ENCODE measurements around the gene CD33. TPM values are rescaled to one million over a fixed set of nuclear protein-coding genes. Genes with fewer than 3 reads are reported as not detected.

Gene CD33
- total RNA-seq, 5 donors from 2014 or later (not counting 1 experiment from before 2014, with no cell fraction given): 0.23 to 0.60 (median 0.42) TPM; not detected in 1

DNA sequence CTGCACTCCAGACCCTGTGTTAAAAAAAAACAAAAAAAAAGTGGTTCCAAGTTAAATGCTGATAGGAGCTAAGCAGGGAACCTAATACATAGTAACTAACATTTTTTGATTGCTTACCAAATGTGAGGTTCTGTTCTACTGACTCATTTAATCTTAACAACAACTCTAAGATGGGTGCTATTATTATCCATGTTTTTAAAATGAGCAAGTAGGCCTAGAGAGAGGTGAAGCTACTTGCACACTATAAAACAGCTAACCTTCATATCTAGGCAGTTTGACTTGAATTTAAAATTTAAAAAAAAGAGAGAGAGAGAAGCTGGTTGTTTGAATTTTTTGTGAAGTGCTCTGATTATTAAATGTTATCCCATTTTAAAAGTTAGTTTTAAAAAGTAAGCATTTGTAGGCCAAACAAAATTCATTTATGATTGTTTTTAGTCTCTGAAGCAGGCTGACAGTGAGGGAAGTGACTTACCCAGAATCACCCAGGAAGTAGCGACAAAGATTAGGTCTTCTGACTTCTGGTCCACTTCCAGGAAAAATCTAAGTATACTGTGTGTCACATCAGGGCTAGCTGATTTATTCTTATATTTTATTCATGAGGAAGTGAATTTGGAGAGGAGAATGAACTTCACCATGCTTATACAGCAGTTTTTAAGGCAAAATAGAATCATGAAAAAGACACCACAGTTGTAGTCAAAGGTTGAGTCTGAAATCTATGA lies 28.4 kb downstream of the CD33 start:
- H3K36me3 Mint-ChIP-seq: no peaks in the 10 kb centered on the region
- H3K9me3 Mint-ChIP-seq: no peaks in the 10 kb centered on the region
- Histone ChIP-seq H3K4me3 (ENCODE audit: control insufficient read depth in 1 of 2, extremely low read depth in 1 of 2, low read length in 1 of 2) (no peak overlapping the region), H3K27ac (ENCODE audit: low read length) (no peak overlapping the region), H3K27me3 (replicated peaks in 1 of 2; ENCODE audit: control insufficient read depth in 2 of 2, extremely low read depth in 1 of 2, insufficient read depth in 2 of 2, low read length in 1 of 2) (peaks cover 0 to 9% of the 10 kb centered on the region in 2 experiments), H3K36me3 (ENCODE audit: control insufficient read depth in 2 of 2, extremely low read depth in 1 of 2, insufficient read depth in 1 of 2, low read length in 1 of 2) (no peaks in the 10 kb centered on the region), H3K9me3 (no peaks in the 10 kb centered on the region), H3K4me1 (ENCODE audit: control insufficient read depth in 1 of 2, extremely low read depth in 1 of 2, insufficient read depth in 2 of 2, low read length in 2 of 2) (no peaks in the 10 kb centered on the region)
- POLR2A ChIA-PET: no interaction called here
- no CpG with 5 or more reads among the region's 1 CpG for WGBS (ENCODE audit: insufficient coverage)
- H3K4me1 Mint-ChIP-seq: peaks cover 2 to 9% (median 8%) of the 10 kb centered on the region in 3 donors
- CTCF ChIA-PET: no interaction called here
- no peak overlapping the region for H3K4me3 Mint-ChIP-seq
- peak overlapping the region in 1 of 2 donors; percentile 63 for H3K27ac Mint-ChIP-seq
- DNase-seq: no peak
- ATAC-seq (replicated peaks in 1 of 4): peak in 2 of 4 experiments; percentile 42 to 45
- H3K27me3 Mint-ChIP-seq: peaks cover 7 to 10% of the 10 kb centered on the region in 2 donors

DNA sequence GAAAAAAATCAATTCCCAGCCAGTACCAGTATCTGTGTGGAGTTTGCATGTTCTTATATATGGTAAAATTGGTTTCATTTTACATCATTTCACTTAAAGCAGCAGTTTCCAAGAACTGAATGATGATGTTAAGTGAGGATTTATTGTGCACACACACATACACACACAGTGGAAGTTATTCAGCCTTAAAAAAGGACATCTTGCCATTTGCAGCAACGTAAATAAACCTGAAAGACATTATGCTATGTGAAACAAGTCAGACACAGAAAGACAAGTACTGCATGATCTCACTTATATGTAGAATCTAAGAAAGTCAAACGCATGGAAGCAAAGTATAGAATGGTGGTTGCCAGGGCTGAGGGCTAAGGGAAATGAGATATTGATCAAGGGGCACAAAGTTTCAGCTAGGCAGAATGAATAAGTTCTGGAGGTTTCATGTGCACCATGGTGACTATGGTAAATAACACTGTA lies 31.3 kb downstream of the CD33 start:
- ATAC-seq (replicated peaks in 1 of 4) (peak in 1 of 4 experiments; percentile 43), DNase-seq (no peak)
- H3K4me3 Mint-ChIP-seq: no peak overlapping the region
- Histone ChIP-seq H3K9me3 (no peaks in the 10 kb centered on the region), H3K36me3 (ENCODE audit: control insufficient read depth in 2 of 2, extremely low read depth in 1 of 2, insufficient read depth in 1 of 2, low read length in 1 of 2) (no peaks in the 10 kb centered on the region), H3K27ac (ENCODE audit: low read length) (no peak overlapping the region), H3K4me1 (ENCODE audit: control insufficient read depth in 1 of 2, extremely low read depth in 1 of 2, insufficient read depth in 2 of 2, low read length in 2 of 2) (no peaks in the 10 kb centered on the region), H3K4me3 (ENCODE audit: control insufficient read depth in 1 of 2, extremely low read depth in 1 of 2, low read length in 1 of 2) (no peak overlapping the region), H3K27me3 (replicated peaks in 1 of 2; ENCODE audit: control insufficient read depth in 2 of 2, extremely low read depth in 1 of 2, insufficient read depth in 2 of 2, low read length in 1 of 2) (peaks cover 0 to 2% of the 10 kb centered on the region in 2 experiments)
- POLR2A ChIA-PET: no interaction called here
- H3K27ac Mint-ChIP-seq: no peak overlapping the region
- H3K4me1 Mint-ChIP-seq: peaks cover 2 to 13% (median 11%) of the 10 kb centered on the region in 3 donors
- 17% methylated on average over 1 of the region's 2 CpGs for WGBS (ENCODE audit: insufficient coverage)
- peaks cover 8 to 20% of the 10 kb centered on the region in 2 donors for H3K27me3 Mint-ChIP-seq
- no peaks in the 10 kb centered on the region for H3K9me3 Mint-ChIP-seq
- no peaks in the 10 kb centered on the region for H3K36me3 Mint-ChIP-seq
- CTCF ChIA-PET: no interaction called here

DNA sequence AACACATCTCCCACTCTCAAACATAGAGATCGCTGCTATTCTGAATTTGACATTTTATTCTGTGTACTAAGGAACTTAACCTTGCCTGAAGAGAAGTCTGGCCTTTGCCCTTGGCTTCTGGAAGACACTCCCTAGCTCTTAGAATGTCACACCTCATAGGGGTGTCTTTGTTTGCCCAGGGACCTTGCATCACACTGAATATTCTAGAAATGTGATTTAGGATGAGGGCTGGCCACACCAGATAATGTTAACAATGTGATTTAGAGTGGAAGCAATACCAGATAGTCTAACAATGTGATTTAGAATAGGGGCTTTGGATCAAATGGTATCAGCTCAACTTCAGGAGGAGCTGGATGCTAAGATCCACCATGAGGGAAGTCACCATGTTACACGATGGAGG lies 32.6 kb downstream of the CD33 start:
- ATAC-seq (replicated peaks in 1 of 4): no peak
- DNase-seq: no peak
- no peaks in the 10 kb centered on the region for H3K9me3 Mint-ChIP-seq
- ChIA-PET POLR2A (no interaction called here), CTCF (no interaction called here)
- Histone ChIP-seq H3K27ac (ENCODE audit: low read length) (no peak overlapping the region), H3K4me3 (ENCODE audit: control insufficient read depth in 1 of 2, extremely low read depth in 1 of 2, low read length in 1 of 2) (no peak overlapping the region), H3K4me1 (ENCODE audit: control insufficient read depth in 1 of 2, extremely low read depth in 1 of 2, insufficient read depth in 2 of 2, low read length in 2 of 2) (no peaks in the 10 kb centered on the region), H3K27me3 (replicated peaks in 1 of 2; ENCODE audit: control insufficient read depth in 2 of 2, extremely low read depth in 1 of 2, insufficient read depth in 2 of 2, low read length in 1 of 2) (no peaks in the 10 kb centered on the region), H3K9me3 (no peaks in the 10 kb centered on the region), H3K36me3 (ENCODE audit: control insufficient read depth in 2 of 2, extremely low read depth in 1 of 2, insufficient read depth in 1 of 2, low read length in 1 of 2) (no peaks in the 10 kb centered on the region)
- no peak overlapping the region for H3K4me3 Mint-ChIP-seq
- no CpG with 5 or more reads among the region's 2 CpGs for WGBS (ENCODE audit: insufficient coverage)
- peaks cover 2 to 13% (median 11%) of the 10 kb centered on the region in 3 donors for H3K4me1 Mint-ChIP-seq
- no peak overlapping the region for H3K27ac Mint-ChIP-seq
- peaks cover 12 to 24% of the 10 kb centered on the region in 2 donors for H3K27me3 Mint-ChIP-seq
- H3K36me3 Mint-ChIP-seq: no peaks in the 10 kb centered on the region

GRCh38 chr19:51258165-51259160 lies 33.6 kb downstream of the CD33 start:
- ChIA-PET CTCF (interaction anchor here in 1 of 2 donors (1.3 kb wide), 1 partner anchor 99 kb away, joined by 4 read pairs; no protein-coding TSS in a partner anchor), POLR2A (no interaction called here)
- WGBS (ENCODE audit: insufficient coverage): 39% methylated on average over 3 of the region's 6 CpGs
- no peak overlapping the region for H3K4me3 Mint-ChIP-seq
- H3K27me3 ChIP-seq (replicated peaks in 1 of 2; ENCODE audit: control insufficient read depth in 2 of 2, extremely low read depth in 1 of 2, insufficient read depth in 2 of 2, low read length in 1 of 2): no peaks in the 10 kb centered on the region
- no peaks in the 10 kb centered on the region for H3K9me3 ChIP-seq
- no peaks in the 10 kb centered on the region for H3K36me3 ChIP-seq (ENCODE audit: control insufficient read depth in 2 of 2, extremely low read depth in 1 of 2, insufficient read depth in 1 of 2, low read length in 1 of 2)
- no peak for ATAC-seq (replicated peaks in 1 of 4)
- H3K27me3 Mint-ChIP-seq: peaks cover 14 to 27% of the 10 kb centered on the region in 2 donors
- H3K36me3 Mint-ChIP-seq: no peaks in the 10 kb centered on the region
- peaks cover 2 to 8% (median 7%) of the 10 kb centered on the region in 3 donors for H3K4me1 Mint-ChIP-seq
- H3K27ac Mint-ChIP-seq: no peak overlapping the region
- no peak overlapping the region for H3K27ac ChIP-seq (ENCODE audit: low read length)
- no peaks in the 10 kb centered on the region for H3K9me3 Mint-ChIP-seq
- no peak for DNase-seq
- no peaks in the 10 kb centered on the region for H3K4me1 ChIP-seq (ENCODE audit: control insufficient read depth in 1 of 2, extremely low read depth in 1 of 2, insufficient read depth in 2 of 2, low read length in 2 of 2)
- no peak overlapping the region for H3K4me3 ChIP-seq (ENCODE audit: control insufficient read depth in 1 of 2, extremely low read depth in 1 of 2, low read length in 1 of 2)

GRCh38 chr19:51259348-51260245 lies 34.7 kb downstream of the CD33 start:
- Histone ChIP-seq H3K9me3 (no peaks in the 10 kb centered on the region), H3K36me3 (ENCODE audit: control insufficient read depth in 2 of 2, extremely low read depth in 1 of 2, insufficient read depth in 1 of 2, low read length in 1 of 2) (no peaks in the 10 kb centered on the region), H3K27ac (ENCODE audit: low read length) (no peak overlapping the region), H3K4me1 (ENCODE audit: control insufficient read depth in 1 of 2, extremely low read depth in 1 of 2, insufficient read depth in 2 of 2, low read length in 2 of 2) (no peaks in the 10 kb centered on the region), H3K27me3 (replicated peaks in 1 of 2; ENCODE audit: control insufficient read depth in 2 of 2, extremely low read depth in 1 of 2, insufficient read depth in 2 of 2, low read length in 1 of 2) (peaks cover 0 to 2% of the 10 kb centered on the region in 2 experiments), H3K4me3 (ENCODE audit: control insufficient read depth in 1 of 2, extremely low read depth in 1 of 2, low read length in 1 of 2) (no peak overlapping the region)
- peaks cover 0 to 5% (median 4%) of the 10 kb centered on the region in 3 donors for H3K4me1 Mint-ChIP-seq
- ATAC-seq (replicated peaks in 1 of 4) (peak in 1 of 4 experiments; percentile 41), DNase-seq (peak in 19 of 35 experiments; percentile 2 to 38 (median 11))
- no peak overlapping the region for H3K27ac Mint-ChIP-seq
- ChIA-PET POLR2A (no interaction called here), CTCF (interaction anchor here in 1 of 2 donors (1.3 kb wide), 1 partner anchor 100 kb away, joined by 4 read pairs; no protein-coding TSS in a partner anchor)
- H3K4me3 Mint-ChIP-seq: no peak overlapping the region
- WGBS (ENCODE audit: insufficient coverage): 10% methylated on average over 2 of the region's 5 CpGs
- H3K27me3 Mint-ChIP-seq: peaks cover 20 to 33% of the 10 kb centered on the region in 2 donors
- H3K9me3 Mint-ChIP-seq: no peaks in the 10 kb centered on the region
- H3K36me3 Mint-ChIP-seq: no peaks in the 10 kb centered on the region
